HG03439 (cell line): ENCODE measurements around the gene HTATIP2.
"Not testable (repeated sequence)": the region's sequence is repeated elsewhere in the genome, so short reads cannot be mapped to it uniquely, and the experiment has no call there.

Experiments used
- ATAC-seq: cut with Tn5 transposase; IDR thresholded peaks from one replicate; pipeline ENCODE4 v1.9.1; 2021; ENCODE audit warnings: mild to moderate bottlenecking, moderate library complexity; ENCODE audit not compliant: unreplicated experiment

The HTATIP2 gene

DNA sequence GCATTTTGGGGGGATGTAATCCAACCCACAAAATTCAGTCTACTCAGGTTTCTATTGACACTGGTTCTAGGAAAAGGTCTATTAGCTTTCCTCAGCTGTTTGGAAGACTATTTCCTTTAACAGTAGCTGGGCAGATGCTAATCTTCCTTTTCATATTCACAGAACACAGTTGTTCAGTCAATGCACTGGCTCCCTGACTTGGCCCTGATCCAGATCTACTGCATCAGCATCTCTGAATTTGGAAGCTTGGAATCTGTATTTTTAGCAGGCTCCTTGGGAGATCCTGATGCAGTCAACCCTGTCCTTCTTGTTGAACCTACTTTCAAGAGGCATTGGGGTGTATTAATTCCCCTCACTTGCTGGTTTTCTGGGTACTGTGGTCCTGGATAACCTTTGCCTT lies 6.3 kb downstream of the HTATIP2 start:
- ATAC-seq = no peak

DNA sequence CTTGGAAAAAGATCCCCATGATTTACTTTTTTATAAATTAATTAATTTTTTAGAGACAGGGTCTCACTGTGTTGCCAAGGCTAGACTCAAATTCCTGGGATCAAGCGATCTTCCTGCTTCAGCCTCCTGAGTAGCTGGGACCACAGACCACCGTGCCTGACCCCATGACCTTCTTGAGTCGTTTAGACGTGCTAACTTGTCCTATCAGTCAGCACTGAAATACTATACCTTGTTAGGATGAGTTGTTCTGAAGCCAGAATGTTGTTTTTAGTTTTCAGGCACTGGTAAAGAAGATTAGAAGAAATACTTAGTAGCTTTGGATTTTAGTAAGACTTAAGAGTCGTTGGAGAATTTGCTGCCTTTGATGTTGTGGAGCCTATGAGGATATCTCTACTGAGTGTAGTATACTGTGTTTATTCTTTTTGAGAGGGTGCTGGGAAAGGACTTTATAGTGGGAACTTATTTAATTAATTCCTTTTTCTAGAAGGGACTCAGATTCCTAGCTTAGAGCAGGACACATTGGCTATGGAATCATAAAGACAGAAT lies 8.6 kb downstream of the HTATIP2 start:
- ATAC-seq = no peak

DNA sequence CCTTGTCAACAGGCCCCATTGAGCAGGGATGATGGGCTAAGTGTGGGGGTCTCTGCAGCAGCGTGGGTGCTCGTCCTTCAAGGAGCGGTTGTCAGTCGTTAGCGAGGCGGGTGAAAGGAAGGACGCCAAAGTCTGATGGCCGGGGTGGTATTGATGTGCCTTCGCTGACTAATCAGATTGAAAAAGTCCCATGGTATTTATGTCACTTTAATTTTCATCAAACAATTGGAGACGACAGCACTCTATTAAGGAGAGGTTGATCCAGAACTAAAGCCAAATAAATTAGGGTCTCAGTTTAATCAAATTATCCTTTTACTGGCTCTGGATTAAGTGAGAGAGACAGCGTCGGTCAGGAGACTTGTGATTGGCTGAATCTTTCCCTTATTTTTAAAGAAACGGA lies 9.6 kb downstream of the HTATIP2 start:
- ATAC-seq = no peak

DNA sequence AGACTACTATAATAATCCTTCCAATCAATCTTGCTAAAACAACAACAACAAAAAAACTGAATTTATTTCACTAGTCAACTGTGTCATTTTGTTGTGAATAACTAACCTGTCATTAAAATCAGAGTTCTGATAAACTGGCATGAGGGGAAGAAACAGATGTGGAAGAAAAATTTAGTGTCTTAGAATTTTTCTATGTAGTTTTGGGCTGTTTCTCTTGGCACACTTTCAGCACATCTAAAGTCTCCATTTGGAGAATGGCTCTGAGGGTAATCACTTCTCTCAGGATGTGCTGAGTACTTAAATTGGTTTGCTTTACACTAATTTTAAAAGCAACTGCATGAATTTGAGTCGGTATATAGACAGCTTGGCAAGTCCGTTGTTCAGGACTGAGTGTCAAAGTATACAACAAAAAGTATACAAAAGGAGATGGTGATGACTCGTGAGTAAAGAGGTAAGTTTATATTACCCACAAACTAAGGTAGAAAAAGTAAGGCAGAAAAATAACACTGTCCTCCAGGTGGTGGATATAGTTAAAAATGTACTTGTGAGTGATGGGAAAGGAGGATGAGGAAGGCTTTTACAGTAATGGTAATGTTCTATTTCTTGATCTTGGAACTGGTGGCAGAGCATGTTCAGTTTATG lies 10.2 kb downstream of the HTATIP2 start:
- ATAC-seq = no peak

DNA sequence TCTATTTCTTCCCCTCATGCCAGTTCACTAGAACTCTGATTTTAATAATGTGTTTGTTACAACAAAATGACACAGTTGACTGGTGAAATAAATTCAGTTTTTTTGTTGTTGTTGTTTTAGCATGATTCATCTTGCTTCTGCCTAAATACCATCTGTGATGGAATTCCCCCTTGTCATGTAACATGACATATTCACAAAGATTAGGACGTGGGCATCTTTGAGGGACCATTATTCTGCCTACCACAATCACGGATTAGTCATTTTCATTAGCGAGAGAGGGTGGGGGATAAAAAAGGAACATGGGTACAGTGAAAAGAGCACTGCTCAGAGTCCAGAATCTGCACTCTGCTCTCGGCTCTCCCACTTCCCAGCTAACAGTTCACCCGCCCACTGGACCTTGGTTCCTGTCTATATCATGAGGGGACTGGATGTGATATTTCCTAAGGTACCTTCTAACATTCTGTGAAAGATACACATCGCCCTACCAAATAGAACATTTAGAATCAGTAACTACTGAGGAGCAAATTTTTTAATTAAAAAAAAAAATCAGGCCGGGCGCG lies 11.3 kb downstream of the HTATIP2 start:
- no peak for ATAC-seq

DNA sequence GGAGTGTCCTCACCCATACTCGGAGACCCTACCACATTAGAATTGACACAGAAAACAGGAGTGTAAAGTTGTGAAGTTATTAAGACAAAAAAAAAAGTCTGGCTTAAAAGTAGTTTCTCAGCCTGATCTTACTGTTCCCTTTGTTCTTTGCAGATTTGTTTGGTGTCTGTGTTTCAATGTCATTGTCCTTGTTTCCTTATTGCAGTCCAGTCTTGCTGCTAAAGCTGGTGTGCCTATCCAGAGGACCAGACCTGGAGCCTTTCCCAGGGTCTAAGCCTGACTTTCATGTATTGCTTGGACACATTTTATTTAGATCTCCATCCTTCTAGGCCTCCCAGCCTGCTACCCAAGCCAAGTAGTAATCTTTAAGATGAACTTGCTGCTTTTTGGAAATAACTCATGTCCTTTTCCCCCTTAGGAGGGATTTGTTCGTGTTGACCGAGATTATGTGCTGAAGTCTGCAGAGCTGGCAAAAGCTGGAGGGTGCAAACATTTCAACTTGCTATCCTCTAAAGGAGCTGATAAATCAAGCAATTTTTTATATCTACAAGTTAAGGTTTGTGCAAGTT lies 12.7 kb downstream of the HTATIP2 start:
- ATAC-seq = no peak

DNA sequence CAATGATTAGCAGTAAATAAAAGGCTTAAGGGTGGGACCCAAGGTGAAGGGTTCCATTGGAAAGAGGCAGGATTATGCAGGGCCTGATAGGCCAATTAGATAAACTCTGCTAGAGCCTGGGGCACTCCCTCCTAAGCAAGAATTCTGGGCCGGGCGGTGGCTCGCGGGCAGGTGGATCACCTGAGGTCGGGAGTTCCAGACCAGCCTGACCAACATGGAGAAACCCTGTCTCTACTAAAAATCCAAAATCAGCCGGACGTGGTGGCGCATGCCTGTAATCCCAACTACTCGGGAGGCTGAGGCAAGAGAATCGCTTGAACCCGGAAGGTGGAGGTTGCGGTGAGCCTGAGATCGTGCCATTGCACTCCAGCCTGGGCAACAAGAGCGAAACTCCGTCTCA lies 22.5 kb downstream of the HTATIP2 start:
- not testable (repeated sequence) for ATAC-seq

DNA sequence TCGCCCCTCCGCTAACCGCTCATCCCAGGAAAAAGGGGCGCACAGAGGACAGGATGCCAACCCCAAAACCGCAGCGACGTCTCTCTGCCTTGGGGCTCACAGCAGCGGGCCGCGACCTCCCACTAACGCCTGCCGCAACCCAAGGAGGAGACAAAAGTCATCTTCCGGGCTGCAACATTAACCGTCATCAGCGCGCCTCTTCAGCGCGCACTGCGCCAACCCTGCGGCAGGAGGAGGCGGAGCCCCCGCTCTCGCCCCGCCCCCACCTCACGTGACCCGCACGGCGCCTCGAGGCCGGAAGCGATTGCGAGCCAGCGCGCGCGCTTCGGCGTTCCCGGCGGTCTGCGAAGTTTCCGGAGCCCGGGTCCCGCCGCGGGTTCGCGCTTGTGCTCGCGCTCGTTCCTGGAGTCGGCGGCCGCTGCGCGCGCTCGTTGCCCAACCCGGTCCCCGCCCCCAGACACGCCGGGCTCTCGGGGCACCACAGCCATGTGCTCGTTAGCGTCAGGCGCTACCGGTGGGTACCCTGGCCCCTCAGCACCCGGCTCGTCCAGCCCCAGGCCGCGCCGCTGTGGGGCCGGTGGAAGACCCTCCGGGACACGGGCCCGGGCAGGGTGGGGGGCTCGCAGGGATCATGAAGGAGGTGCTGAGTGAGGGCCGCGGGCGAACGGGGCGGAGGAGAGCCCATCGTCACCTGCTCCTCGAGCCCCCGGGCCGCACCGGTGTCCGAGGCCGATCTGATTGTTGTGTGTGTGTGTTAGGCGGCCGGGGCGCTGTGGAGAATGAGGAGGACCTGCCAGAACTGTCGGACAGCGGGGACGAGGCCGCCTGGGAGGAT lies 24.0 kb downstream of the HTATIP2 start, which contains the start of gene PRMT3:
Gene PRMT3 (plus strand): TSS at position 456 of the 835 bp plus-strand sequence. CDS start 31 bp downstream, at position 487.
- peak; percentile 80 for ATAC-seq

DNA sequence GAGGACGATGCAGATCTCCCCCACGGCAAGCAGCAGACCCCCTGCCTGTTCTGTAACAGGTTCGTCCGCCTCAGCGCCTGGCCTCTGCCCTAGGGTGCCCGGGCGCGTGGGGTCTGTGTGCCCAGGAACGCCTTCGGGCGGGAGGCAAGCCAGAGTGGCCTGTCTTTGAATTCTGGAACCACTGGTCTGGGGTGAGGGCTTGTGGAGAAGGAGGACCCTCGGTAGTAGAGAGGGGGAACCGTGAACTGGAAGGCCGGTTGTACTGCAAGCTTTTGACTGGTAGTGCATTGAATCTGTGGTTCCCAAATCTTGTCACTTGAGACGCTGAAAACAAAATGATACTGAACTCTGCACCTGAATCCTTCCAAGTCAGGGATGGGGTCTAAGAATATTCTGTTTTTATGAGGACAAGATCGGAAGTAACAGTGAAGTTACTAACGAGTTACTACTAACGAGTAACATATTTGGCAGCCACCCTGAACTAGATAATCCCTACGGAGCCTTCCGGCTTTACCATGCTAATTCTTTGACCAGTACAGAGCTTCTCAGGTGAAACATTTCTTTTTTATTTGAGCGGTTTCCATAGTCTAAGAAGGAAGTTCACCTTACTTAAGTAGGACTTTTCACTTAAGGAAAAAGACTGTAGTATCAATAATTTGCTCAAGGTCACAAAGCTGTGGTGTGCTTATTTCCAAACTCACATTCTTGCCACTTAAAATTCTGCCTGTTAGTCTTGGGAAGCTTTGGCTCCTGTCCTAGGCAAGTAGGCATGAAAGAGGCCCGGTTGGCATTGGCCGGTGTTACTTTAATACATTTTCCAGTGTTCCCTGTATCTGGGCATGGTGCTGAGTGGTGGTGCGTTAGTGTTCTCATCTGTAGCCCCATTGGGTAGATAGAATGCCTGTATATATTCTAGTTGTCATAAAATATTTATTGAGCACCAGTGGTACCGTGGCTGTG lies 24.9 kb downstream of the HTATIP2 start:
- ATAC-seq = peak; percentile 22

DNA sequence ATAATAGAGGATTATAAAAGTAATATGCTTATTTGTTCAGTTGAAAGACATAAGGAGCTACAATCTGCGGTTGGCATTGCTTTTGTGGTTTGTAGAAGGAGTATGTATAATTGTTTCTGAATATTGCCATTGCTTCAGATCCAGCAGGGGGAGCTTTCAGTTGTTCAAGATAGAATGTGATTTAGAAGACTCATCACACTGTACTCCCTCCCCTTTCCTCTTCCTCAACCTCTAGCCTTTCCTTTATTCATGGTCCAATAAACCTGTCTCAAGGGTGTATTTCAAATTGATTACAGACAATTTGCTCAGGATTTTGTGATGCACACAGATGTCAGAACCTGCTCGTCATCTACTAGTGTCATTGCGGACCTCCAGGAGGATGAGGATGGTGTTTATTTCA lies 33.8 kb downstream of the HTATIP2 start:
- ATAC-seq = peak; percentile 87

DNA sequence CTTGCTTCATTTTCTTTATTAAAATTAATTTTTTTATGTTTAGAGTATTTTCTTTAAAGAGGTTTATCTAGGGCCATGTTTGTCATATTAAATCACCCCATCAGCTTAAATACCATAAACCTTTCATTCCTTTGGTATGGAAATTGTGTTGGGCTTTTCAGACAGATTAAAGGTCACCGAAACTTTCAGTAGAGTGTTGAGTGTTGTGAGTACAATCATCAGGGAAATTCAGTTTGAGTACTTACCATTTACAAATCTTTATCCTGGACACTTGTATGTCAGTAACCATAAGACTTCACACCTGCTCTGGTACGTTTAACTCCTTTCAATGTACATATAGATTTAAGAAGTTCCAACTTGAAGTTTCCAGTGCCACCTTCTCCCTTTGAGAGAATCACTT lies 36.0 kb downstream of the HTATIP2 start:
- ATAC-seq = no peak

DNA sequence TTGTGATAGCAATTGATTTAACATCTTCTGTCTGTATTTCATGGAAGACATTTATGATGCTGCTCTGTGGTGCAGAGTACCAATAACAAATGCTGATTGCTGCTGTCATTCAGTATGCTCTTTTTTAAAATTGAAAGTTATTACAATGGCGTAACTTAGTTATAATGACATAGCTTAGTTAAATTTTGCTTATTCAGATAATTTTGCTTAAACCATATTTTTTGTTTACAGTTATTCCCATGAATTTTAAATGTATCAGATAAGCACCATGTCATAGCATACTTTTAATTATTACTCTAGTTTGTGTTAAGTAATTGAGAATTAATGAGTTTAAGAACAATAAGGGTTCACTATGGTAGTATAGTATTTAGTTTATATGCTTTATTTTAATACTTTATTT lies 39.5 kb downstream of the HTATIP2 start:
- no peak for ATAC-seq

DNA sequence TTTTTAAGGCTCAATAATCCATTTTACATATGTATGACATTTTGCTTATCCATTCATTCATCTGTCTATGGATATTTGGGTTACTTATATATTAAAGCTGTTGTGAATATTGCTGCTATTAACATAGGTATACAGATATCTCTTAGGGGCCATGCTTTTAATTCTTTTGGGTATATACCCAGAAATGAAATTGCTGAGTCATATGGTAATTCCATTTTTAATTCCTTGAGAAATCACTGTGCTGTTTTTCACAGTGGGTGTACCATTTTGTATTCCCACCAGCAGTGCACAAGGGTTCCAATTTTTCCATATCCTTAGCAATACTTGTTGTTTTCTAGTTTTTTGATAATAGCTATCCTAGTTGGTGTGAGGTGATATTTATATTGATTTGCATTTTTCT lies 43.0 kb downstream of the HTATIP2 start:
- no peak for ATAC-seq

DNA sequence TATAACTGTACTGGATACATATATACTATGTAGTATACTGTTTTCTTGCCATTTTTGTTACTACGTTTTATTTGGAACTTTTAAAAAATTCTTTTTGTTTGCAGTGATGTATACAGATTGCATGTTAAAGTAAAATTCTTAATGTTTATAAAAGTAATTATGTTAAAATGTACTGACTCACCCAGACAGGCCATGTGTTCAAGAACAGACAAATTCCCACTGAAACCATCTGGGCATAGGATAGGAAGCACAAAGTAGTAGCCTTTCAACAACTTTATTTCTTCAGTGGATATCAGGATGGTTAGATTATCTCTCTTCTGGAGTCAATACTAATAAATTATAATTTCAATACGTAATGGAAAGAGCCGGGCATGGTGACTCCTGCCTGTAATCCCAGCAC lies 43.8 kb downstream of the HTATIP2 start:
- ATAC-seq = no peak

DNA sequence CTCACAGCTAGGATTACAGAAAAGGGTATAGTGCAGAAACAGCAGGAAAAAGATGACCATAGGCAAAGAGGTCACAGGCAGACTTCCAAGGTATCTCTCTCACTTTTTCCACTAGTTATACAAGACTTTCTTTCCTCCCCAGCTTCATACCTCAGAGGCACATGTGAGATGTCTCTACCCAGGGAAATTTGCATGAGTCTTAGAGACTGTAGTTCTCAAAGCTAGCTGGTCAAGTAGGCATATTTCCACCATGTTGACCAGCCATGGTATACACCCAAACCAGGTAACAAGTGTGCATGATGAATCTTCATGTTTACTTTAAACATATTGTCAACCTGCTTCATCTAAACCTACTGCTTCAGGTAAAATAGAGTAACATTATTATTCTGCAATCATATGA lies 51.9 kb downstream of the HTATIP2 start:
- no peak for ATAC-seq

DNA sequence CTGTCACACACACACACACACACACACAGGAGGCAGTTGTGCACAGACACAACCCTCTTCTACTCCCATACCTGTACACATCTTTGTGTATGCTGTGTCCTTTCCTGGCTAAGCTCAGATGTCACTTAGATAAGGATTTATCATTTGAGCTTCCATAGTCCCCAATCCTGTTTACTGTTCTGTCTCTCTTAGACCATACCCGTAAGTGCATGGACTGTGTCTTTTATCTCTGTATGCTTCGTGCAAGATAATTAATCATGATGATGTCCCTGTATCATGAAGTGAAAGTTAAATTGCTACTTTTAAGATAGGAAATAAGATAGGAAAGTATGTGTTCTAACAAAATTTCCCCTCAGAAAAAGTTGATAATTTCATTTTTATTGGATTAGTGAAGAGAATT lies 54.3 kb downstream of the HTATIP2 start:
- ATAC-seq = no peak

DNA sequence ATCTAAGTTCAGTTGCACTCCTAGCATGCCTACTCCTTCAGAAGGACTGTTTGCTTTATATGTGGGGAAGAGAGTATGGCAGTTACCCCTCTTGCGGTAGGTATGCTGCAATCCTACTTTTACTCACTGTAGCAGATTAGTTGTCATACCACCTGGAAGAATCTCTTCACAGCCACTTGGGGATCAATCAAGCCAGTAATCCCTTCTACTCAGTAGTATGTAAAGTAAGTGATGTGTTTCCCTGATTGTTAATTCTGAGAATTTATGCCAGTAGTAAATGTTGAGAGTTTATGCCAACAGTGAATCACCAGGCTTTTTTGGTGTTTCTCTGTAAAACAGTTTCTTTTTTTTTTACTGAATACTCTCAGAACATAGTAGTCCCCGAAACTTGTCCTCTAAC lies 58.4 kb downstream of the HTATIP2 start:
- ATAC-seq = no peak

DNA sequence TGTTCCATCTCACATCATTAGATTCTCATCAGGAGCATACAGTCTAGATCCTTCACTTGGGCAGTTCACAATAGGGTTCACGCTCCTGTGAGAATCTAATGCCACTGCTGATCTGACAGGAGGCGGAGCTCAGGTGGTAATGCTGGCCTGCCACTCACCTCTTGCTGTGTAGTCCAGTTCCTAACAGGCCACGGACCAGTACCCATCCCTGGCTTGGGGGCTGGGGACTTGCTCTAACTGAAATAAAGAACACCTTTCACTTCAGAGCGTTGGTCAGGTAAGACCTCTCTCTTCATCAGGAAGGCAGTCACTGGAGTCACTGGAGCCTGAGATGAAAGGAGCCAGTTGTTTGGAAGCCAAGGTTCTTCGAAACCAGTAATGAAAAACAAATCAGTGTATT lies 65.7 kb downstream of the HTATIP2 start:
- no peak for ATAC-seq
